ENCODE measurements around the gene WFIKKN1.
A peak's percentile ranks its signal among the peaks of the same experiment; 100 is the strongest.

Gene WFIKKN1

GRCh38 chr16:667780-668518, 37.2 kb downstream of the WFIKKN1 start, which contains the start of gene RHOT2 (continued):
- peak; percentile 42; the same call in 1 of the 2 replicates for TF ChIP-seq ZNF692 (tag by site-specific recombination; IDR thresholded peaks at IDR 0.05)
- no peak for TF ChIP-seq ZNF677 (tag by site-specific recombination; IDR thresholded peaks at IDR 0.05)
- no peak for TF ChIP-seq ZNF560 (tag by site-specific recombination; IDR thresholded peaks at IDR 0.05; ENCODE audit: borderline replicate concordance)

- H3K27ac ChIP-seq (ENCODE audit: extremely low read depth, low read depth, low read length) = peak overlapping the region; percentile 92
- H3K4me1 ChIP-seq (ENCODE audit: control insufficient read depth, insufficient read depth, low read length) = no peaks in the 10 kb centered on the region
- POLR2A ChIA-PET = interaction anchor here (1.1 to 6.7 kb wide), 3 partner anchors 8 to 16 kb away, joined by 4 to 57 read pairs (median 10); partner anchors contain the start of genes JMJD8, RHBDL1 and STUB1
- H3K36me3 ChIP-seq (ENCODE audit: control insufficient read depth in 2 of 2, insufficient read depth in 1 of 2, low read length in 2 of 2) = peaks cover 0 to 62% of the 10 kb centered on the region in 2 experiments; a peak in 1 of 3 replicates
- no peak for TF ChIP-seq ZNF155 (tag by site-specific recombination; IDR thresholded peaks at IDR 0.05)
- peak; percentile 55 for TF ChIP-seq ZBTB26 (tag by site-specific recombination; optimal IDR thresholded peaks at IDR 0.05)
- TF ChIP-seq ZNF600 (tag by site-specific recombination; IDR thresholded peaks at IDR 0.05) = peak; percentile 49; the same call in 1 of the 2 replicates
- TF ChIP-seq ZBTB17 (tag by site-specific recombination; IDR thresholded peaks at IDR 0.05) = peak; percentile 38
- TF ChIP-seq PRDM10 (tag by site-specific recombination; IDR thresholded peaks at IDR 0.05) = peak; percentile 19; the same call in 1 of the 2 replicates
- peak; percentile 59; the same call in 1 of the 2 replicates for TF ChIP-seq ZNF341 (tag by site-specific recombination; IDR thresholded peaks at IDR 0.05; ENCODE audit: low read depth)
- TF ChIP-seq REPIN1 (tag by site-specific recombination; IDR thresholded peaks at IDR 0.05; ENCODE audit: low read depth) = no peak
- peak; percentile 65 for TF ChIP-seq HIC1 (tag by site-specific recombination; IDR thresholded peaks at IDR 0.05)
- peak; percentile 21; the same call in 1 of the 2 replicates for TF ChIP-seq ZBTB11 (tag by site-specific recombination; conservative IDR thresholded peaks at IDR 0.05; ENCODE audit: low read depth)
- TF ChIP-seq ZNF76 (tag by site-specific recombination; IDR thresholded peaks at IDR 0.05; ENCODE audit: borderline replicate concordance, low read depth) = peak; percentile 37; the same call in 1 of the 2 replicates
- 0 out of 2 replicates have a peak, but pooled peaks have one; percentile 10 for TF ChIP-seq ZBTB7A (tag by site-specific recombination; IDR thresholded peaks at IDR 0.05; ENCODE audit: low read depth)
- TF ChIP-seq ZNF843 (tag by site-specific recombination; IDR thresholded peaks at IDR 0.05) = no peak
- peak; percentile 96 for TF ChIP-seq ZIC2 (tag by site-specific recombination; IDR thresholded peaks at IDR 0.05)
- TF ChIP-seq GLIS1 (tag by site-specific recombination; IDR thresholded peaks at IDR 0.05) = peak; percentile 10; the same call in 1 of the 2 replicates
- no peak for TF ChIP-seq ZNF391 (tag by site-specific recombination; IDR thresholded peaks at IDR 0.05; ENCODE audit: borderline replicate concordance, low read depth)
- CTCF ChIA-PET = interaction anchor here (0.6 to 1.8 kb wide), 5 partner anchors 10 to 21 kb away, joined by 3 to 7 read pairs (median 4); no protein-coding TSS in a partner anchor
- no peaks in the 10 kb centered on the region for H3K9me3 ChIP-seq (ENCODE audit: control insufficient read depth, insufficient read depth, low read depth, low read length)
- peak overlapping the region; percentile 90 for H3K4me3 ChIP-seq (ENCODE audit: low read depth, low read length)
These were observed 37.9 kb downstream of the WFIKKN1 start for GRCh38 chr16:668519-669171.

Measured in HEK293 (cell line).